GM18508 (cell line): ENCODE data around the gene KRT16.
"Not testable (repeated sequence)": the region's sequence is repeated elsewhere in the genome, so short reads cannot be mapped to it uniquely, and the experiment has no call there.

Source experiments
- ATAC-seq: cut with Tn5 transposase; IDR thresholded peaks from one replicate; pipeline ENCODE4 v1.9.1; 2021; ENCODE audit warnings: moderate number of reproducible peaks; ENCODE audit not compliant: insufficient read depth, unreplicated experiment

KRT16 gene

DNA sequence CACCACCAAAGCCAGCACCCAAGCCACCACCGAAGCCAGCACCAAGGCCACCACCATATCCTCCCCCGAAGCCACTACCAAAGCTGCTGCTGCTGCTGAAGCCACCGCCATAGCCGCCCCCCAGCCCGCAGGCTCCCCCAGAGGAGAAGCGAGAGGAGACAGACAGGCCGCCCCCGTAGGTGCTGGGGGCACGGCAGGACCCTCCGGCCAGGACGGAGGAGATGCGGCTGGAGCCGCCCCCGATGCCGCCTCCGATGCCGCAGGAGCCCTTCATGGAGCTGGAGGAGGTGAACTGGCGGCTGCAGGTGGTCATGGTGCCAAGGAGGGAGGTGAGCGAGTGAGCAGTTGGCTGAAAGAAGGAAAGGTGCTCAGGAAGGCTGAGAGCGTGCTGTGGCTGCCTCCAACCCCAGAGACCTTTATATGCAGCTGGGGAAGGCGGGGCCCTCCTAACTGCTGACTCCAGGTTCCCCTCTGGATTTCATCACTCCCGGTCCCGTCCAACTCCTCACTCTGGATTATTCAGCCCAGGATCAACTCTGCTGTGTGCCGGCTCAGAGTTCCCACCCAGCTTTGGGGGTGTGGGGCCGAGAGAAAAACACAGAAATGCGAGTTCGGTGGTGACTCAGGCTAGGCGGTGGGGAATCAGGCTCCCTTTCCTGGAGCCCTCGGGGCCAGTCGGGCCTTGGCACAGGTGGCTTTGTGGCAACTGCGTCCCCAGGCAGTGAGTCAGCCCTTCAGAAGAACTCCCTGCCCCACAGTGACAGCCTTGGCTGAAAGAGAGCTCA, at the start of gene KRT16:
TSS of gene KRT16 (minus strand) at position 392 of the 785 bp plus-strand sequence. CDS start at position 313, 79 bp downstream.
- not testable (repeated sequence) for ATAC-seq

DNA sequence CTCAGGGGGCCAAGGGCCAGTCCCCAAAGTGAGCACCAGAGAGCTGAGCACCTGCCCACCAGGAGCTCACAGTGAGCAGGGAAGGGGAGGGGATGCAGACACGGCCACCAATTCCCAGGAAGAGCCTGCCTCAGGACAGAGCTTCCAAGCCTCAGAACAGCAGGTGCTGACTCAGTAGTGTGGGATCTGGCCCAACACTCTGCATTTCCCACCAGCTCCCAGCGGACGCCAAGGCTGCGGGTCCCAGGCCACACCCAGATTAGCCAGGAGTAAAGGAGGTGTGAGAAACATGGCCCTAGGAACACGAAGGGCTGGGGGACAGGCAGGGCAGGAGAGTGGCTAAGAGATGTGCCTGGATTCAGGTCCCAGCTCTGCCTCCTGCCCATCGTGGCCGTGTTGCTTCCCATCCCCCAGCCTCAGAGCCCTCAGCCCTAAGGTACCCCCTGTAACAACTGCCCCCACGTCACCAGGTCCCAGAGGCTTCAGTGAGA, 47.7 kb upstream of the KRT16 start:
- no peak for ATAC-seq

DNA sequence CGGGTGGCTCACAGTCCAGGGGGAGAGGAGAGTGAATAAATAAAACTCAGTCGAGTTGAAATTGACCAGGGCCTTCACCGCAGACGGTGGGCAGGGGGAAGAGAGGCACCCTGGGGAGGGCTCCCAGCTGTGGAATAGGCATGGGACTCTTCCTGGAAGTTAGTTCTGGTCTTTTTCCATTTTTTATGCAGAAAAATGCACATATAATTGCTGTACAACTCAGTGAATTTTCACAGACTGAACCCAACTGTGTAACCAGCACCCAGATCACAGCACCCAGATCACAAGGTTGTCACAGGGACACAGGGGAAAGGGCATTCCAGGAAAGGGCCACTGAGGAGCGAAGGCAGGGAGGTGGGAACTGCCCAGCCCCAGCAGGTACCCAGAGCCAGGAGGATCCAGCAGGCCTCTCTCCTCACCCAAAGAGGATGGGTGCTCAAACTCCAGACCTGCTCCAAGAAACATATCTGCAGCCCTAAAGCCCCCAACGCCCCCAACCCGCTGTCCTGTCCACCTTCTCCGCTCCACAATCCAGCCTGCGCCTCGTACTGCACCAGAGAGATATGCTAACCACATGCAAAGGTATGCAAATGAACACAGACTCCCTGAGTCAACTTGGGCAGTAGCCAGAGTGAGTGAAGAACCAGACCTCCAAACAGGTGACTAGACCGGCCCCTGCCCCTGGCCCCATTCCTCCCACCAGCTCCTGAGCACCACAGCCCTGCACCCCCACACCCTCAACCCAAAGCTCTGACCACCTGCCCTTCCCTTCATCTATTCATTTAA, 47.1 kb upstream of the KRT16 start:
- no peak for ATAC-seq

DNA sequence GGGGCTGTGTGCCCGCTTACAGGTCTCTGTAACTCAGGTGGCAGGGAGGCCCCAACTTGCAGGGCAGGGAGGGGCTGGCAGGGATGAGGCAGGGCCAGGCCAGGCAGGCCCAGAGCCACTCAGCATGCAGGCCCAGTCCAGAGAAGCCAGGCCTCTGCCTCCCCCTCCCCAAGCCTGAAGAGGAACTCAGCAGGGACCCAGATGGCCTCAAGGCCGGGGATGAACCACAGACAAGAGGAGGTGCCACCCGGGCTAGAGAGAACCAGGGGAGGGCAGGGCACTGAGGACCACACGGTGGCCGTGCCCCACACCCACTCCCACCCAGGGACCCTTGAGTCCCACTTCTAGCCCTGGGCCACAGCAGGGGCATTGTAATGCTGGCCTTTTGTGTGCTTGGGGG, 46.3 kb upstream of the KRT16 start:
- no peak for ATAC-seq

DNA sequence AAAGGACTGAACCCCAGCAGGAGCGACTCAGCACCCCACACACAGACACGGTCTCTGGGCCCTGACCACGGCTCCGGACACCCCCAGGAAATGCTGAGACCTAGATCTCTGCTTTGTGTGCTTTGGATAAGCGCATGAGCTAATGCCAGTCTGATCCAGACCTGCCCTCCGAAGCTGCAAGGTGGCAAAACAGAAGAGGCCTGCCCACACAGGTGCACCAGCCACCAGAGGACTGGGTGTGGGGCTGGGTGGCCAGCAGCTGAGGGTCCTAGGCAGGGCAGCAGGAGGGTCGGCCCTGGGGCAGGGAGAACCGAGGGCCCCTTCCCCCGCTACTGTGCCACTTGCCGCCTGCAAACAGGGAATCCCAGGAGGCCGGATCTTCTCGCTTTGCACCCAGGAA, 45.4 kb upstream of the KRT16 start:
- no peak for ATAC-seq

DNA sequence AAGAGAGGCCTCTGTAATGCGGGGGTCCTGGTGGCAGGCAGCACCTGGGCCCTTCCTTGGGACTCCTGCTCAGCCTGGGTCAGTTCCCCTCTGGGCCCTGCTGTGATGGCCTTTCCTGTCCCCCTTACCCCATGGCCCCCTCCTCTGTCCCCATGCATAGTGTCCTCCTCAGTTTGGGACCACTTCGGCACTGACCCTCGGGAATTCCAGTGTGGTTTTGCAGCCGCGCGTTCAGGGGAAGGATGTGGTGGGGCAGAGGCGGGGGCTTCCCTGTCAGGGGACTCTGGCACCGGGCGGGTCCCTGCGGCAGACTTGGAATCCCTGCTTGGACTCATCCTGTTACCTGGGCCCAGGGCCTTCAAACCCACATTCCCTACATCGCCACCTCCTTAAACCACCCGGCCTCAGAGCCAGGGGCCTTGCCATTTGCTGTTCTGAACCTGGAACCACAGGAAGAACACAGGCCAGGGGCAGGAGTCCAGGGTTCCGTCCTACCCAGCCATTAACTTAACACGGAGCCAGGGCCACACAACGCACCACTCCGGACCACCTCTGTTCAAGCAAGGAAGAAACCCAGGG, 44.7 kb upstream of the KRT16 start:
- ATAC-seq: no peak

DNA sequence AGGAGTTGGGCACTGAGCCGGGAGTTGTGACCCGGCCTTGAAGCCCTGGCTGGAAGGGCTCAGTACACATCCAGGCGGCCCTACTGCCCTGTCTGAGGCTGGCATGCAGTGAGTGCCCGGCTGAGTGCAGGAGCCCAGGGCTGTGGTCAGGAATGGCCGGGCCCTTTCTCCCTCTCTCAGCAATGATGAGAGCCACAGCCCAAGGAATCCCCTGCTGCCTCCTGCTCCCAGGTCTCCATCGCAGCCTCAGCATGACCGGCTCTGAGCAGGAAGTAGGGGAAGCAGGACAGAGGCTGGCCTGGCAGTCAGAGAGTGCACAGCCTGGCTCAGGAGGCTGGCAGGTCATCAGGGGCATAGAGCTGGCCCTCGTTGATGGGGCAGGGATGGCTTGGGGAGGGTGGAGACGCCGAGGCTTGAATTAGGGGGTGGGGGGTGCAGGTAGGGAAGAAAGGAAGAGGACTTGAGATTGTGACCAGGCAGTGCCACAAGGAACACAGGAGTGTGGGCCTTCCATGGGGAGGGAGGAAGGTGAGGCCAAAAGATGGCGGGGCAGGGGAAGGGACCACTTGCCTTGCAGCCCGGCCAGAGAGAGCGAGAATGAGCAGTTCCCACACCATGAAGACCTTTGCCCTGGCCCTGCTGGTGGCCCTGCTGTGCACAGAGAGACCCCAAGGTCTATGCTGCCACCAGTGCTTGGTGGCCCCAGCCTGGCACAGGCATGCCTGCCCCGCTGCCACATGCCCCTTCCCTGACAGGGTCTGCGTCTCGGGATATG, 43.9 kb upstream of the KRT16 start:
- ATAC-seq: no peak

DNA sequence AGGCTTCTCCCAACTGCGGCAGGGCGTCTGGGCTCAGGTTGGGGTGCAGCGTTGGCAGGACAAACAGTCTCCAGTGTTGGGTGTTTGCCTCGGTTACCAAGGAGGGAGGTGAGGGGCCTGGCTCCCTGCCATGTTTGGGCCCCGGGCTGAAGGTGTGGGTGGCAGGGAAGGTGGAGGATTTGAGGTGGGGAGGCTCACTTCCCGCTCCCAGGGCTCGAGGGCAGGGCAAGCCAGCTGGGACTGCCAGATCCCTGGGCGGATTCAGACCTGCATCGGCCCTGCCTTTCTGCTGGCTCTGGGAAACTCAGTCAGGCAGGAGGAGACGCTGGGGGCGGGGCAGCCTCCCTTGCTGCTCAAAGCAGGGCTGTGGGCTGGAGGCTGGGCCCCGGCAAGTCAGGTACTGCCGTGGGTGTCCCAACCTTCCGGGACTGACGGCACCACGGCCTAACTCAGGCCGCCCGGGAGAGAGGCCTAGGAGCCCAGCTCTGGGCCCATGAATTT, 43.1 kb upstream of the KRT16 start:
- no peak for ATAC-seq

DNA sequence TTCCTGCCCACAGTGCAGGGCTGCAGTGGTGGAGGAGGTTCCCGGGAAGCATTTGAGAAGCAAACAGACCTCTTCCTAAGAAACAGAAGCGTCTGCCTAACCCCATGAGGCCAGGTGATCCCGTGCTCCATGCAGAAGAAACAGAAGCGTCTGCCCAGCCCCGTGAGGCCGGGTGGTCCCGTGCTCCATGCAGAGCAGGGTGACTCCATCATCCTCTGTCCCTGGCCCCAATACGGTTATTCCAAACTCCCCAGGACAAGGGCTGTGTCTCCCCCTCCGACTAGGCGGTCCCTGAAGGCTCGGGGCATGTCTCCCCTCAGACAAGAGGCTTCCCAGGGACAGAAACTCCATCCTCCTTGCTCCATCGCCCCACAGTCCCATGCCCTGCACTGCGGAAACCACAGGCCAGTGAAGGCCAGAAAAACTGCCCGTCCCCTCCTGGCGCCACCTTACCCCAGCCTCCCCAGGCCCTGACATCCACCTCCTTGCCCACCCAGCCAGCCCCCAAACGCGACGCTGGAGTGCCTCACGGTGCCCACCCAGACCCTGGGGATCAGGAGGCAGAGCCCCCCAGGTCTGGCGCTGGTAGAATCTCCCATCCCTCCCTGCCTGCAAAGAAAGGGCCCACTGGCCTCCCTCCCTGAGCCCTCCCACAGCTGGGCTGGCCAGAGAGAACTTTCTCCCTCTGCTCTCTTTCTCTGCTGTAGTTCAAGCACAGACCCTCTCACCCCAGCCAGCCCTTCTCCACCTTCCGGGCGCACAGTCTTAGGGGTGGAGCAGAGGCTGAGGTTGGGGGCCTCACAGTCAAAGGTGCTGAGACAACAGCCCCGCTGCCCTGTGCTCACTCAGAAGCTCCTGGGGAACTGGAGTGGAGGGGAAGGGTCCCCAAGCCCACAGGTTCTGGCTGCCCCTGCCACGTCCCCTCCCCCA, 42.4 kb upstream of the KRT16 start:
- no peak for ATAC-seq

DNA sequence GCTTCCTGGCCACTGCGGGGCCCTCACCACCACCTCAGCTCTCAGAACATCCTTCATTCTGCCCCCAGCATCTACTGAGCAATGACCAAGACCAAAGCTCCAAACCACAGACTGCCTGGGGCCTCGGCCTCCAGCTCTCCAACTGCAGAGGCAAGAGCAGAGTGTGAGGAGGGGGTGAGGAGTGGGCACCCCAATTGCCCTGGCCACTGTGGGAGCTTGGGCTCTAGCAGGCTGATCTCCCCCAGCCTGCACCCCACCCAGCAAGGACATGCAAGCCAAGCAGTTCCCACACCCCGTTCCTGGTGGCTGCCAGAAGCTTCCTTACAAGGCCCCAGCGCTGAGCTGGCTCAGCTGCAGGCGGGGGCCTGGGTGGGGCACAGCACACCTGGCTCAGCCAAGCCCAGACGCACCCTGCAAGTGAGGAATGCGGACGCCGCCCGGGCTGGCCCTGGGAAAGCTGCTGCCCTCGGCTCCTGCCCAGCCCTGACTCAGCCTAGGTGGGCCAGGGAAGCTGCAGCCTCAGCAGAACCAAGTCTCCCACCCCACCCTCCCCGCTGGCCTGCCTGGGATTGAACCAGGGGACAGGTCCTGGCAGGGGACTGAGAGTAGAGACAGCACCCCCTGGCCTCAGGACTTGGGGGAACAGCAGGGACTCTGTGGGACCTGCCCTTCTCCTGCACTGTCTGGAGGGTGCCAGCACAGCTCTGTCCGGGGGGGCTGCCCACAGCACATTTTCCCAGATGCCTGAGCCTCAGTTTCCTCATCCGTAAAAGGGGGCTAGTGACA, 41.5 kb upstream of the KRT16 start:
- ATAC-seq: no peak

DNA sequence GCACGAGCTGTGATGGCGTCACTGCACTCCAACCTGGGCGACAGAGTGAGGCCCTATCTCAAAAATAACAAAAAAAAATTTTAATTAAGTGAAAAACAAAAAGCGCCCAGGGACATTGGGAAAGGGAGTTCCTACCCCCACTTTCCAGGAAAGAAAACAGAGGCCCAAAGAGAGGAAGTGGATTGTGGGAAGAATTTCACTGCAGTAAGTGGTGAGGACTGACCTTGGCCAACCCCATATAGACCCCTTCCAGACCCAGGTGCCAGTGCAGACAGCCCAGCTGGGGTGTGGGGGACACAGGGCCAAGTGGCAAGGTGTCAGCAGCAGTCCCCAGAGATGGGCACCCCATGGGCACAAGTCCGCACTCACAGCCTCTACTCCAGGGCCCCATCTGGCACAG, 40.9 kb upstream of the KRT16 start:
- no peak for ATAC-seq

DNA sequence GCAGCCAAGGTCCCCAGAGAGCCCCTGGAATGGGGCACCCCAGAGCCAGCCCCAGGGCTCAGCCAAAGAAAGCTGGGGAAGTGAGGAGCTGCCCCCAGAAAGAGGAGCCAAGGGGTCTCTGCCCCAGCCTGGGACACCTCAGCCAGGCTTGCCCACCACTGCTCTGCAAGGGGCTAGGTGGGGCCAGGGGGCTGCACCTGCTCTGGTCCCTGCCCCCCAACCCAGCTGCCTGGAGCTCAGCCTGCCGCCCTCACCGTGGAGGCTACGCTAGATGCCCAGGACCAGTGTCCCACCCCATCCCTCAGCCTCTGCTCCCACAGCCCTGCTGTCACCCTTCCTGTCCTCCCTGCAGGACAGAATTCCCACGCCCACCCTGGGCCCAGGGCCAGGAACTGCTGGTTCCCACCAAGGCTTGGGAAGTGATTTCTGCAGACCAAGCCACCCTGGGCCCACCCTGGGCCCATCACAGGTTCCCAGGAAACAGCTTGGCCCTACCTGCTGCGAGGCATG, 39.9 kb upstream of the KRT16 start:
- ATAC-seq: no peak

DNA sequence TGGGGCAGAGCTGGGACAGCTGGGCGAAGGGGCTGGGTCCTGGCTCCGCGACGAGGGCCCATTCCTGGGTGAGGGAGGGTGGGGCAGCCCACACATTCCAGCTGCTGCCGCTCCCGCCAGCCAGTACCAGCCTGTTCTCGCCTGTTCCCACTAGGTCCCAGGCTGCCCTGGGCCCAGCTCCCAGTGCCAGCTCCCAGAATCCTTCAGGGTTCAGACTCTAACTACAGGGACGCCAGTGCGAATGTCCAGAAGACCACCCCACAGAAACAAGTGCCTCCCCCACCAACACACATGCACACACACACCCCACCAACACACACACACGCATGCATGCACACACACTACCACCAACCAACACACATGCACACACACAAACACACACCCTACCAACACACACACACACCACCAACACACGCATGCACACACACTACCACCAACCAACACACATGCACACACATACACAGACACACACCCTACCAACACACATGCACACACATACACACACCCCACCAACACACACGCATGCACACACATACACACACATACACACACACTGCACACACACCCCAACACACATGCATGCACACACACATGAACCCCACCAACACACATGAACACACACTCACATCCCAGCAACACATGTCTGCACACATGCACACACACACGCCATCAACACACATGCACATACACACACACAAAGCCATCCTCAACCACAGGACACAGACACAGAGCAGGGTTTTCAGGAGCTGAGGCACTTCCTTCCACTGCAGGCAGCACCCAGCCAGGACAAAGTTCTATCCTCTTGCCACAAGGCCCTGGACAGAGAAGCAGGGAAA, 39.3 kb upstream of the KRT16 start:
- ATAC-seq: no peak

DNA sequence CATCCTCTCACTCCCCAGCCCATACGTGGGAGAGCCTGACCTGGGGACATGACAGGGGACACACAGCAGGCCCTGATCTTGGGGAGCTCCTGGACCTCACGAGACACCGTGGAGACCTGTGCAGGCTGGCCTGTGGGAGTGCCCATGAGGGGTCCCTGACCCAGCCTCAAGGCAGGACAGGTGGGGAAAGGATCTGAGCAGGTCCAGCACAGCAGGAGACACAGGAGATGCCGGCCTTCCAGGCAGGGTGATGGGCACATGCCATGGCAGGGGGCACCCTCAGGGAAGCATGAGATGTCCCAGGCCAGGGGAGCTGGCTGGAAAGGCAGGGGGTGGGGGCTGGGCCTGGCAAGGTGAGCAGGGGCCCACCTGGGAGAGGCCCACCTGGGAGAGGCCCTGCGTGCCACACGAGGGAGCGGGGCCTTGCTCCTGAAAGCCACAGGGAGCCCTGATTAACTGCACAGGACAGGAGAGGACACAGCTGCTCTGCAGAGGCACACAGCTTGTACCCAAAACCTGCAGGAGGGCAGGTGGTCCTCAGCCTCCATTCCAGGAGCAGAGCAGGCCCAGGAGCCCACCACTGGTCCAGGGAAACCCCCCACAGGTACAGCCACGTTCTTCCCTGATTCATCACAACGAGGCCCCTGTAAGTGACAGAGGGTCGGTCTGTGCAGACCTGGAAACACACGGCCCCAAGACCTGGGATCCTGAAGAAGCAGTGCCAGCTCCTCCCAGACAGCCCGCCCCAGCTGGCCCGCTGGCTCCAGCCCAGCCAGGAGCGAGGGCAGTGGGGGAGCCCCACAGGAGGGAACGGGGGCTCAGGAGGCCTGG, 38.4 kb upstream of the KRT16 start:
- no peak for ATAC-seq

DNA sequence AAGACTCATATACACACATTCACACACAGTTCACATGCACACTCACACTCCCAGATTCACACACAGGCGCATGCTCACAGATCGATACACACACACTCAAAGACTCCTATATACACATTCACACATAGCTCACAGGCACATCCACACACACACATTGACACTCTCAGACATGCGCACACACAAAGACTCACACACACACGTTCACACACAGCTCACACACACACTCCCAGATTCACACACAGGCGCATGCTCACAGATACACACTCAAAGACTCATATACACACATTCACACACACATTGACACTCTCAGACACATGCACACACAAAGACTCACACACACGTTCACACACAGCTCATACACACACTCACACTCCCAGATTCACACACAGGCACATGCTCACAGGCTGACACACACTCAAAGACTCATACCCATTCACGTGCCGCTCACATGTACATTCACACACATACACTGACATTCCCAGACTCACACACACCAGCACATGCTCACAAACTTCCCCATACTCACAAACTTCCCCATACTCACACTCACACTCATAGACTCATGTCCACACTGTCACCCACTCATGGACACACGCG, 37.5 kb upstream of the KRT16 start:
- ATAC-seq: no peak
